Cardiac fibroblast (primary cell): ENCODE data around the gene SH3TC1.

Source experiments
- DNase-seq, 2 donors: peaks; one replicate each; pipeline versions ENCODE4 v3.0.0 to v3.0.0-alpha.2; 2010; ENCODE audit warnings: low read depth in 2 of 2
- H3K4me3 ChIP-seq, 2 donors: replicated peaks in 1 of 2; 1 replicate in 1 of 2; 2 replicates in 1 of 2; pipeline ENCODE4 v1.5.1; 2011; ENCODE audit warnings: low read depth in 2 of 2, low read length in 2 of 2, mild to moderate bottlenecking in 2 of 2, moderate library complexity in 1 of 2
- CTCF ChIP-seq: IDR thresholded peaks from one replicate; pipeline ENCODE4 v1.5.1; 2011; ENCODE audit warnings: low read depth, mild to moderate bottlenecking, low read length, inconsistent platforms

Gene SH3TC1

GRCh38 chr4:8163436-8164193 is 35.5 kb upstream of the SH3TC1 start:
- no peak for TF ChIP-seq CTCF
- no peak for DNase-seq
- no peak overlapping the region for H3K4me3 ChIP-seq

GRCh38 chr4:8164194-8164565 is 34.9 kb upstream of the SH3TC1 start:
- H3K4me3 ChIP-seq: no peak overlapping the region
- no peak for DNase-seq
- no peak for TF ChIP-seq CTCF

GRCh38 chr4:8164687-8165086 is 34.4 kb upstream of the SH3TC1 start:
- no peak for TF ChIP-seq CTCF
- no peak overlapping the region for H3K4me3 ChIP-seq
- no peak for DNase-seq

GRCh38 chr4:8165374-8165896 is 33.7 kb upstream of the SH3TC1 start:
- TF ChIP-seq CTCF: no peak
- DNase-seq: no peak

GRCh38 chr4:8167291-8167690 is 31.8 kb upstream of the SH3TC1 start:
- TF ChIP-seq CTCF: no peak
- DNase-seq: no peak
- no peak overlapping the region for H3K4me3 ChIP-seq

More at GRCh38 chr4:8165374-8165896, 33.7 kb upstream of the SH3TC1 start:
- H3K4me3 ChIP-seq: no peak overlapping the region

GRCh38 chr4:8167815-8168214 is 31.3 kb upstream of the SH3TC1 start:
- TF ChIP-seq CTCF: no peak
- no peak overlapping the region for H3K4me3 ChIP-seq
- no peak for DNase-seq
